ENCODE data around the gene PRRC2B.
"Not testable (repeated sequence)": the region's sequence is repeated elsewhere in the genome, so short reads cannot be mapped to it uniquely, and the experiment has no call there.

The PRRC2B gene

GRCh38 chr9:131434673-131435072 lies 40.8 kb downstream of the PRRC2B start:
- no peak for DNase-seq (ENCODE audit: low read depth, low spot score)

GRCh38 chr9:131436376-131436775 lies 42.5 kb downstream of the PRRC2B start:
- no peak for DNase-seq (ENCODE audit: low read depth, low spot score)

- DNase-seq (ENCODE audit: low read depth, low spot score) = peak; percentile 73
Measured at GRCh38 chr9:131436865-131437271, 43.0 kb downstream of the PRRC2B start.

- no peak for DNase-seq (ENCODE audit: low read depth, low spot score)
Measured at GRCh38 chr9:131438190-131438589, 44.3 kb downstream of the PRRC2B start.

- no peak for DNase-seq (ENCODE audit: low read depth, low spot score)
Measured at GRCh38 chr9:131439224-131439623, 45.3 kb downstream of the PRRC2B start.

GRCh38 chr9:131441441-131441840 lies 47.6 kb downstream of the PRRC2B start:
- no peak for DNase-seq (ENCODE audit: low read depth, low spot score)

GRCh38 chr9:131442351-131442750 lies 48.5 kb downstream of the PRRC2B start:
- DNase-seq (ENCODE audit: low read depth, low spot score) = no peak

- no peak for DNase-seq (ENCODE audit: low read depth, low spot score)
Measured at GRCh38 chr9:131443648-131444047, 49.8 kb downstream of the PRRC2B start.

GRCh38 chr9:131446276-131446675 lies 52.4 kb downstream of the PRRC2B start:
- DNase-seq (ENCODE audit: low read depth, low spot score) = no peak

- DNase-seq (ENCODE audit: low read depth, low spot score) = no peak
Measured at GRCh38 chr9:131447148-131447547, 53.3 kb downstream of the PRRC2B start.

- DNase-seq (ENCODE audit: low read depth, low spot score) = no peak
Measured at GRCh38 chr9:131447600-131447999, 53.7 kb downstream of the PRRC2B start.

GRCh38 chr9:131448818-131449217 lies 54.9 kb downstream of the PRRC2B start:
- no peak for DNase-seq (ENCODE audit: low read depth, low spot score)

- DNase-seq (ENCODE audit: low read depth, low spot score) = no peak
Measured at GRCh38 chr9:131449276-131449675, 55.4 kb downstream of the PRRC2B start.

GRCh38 chr9:131454028-131454427 lies 60.1 kb downstream of the PRRC2B start:
- no peak for DNase-seq (ENCODE audit: low read depth, low spot score)

GRCh38 chr9:131455655-131456054 lies 61.8 kb downstream of the PRRC2B start:
- DNase-seq (ENCODE audit: low read depth, low spot score) = not testable (repeated sequence)

GRCh38 chr9:131457746-131458145 lies 63.9 kb downstream of the PRRC2B start:
- no peak for DNase-seq (ENCODE audit: low read depth, low spot score)

GRCh38 chr9:131459056-131459455 lies 65.2 kb downstream of the PRRC2B start:
- no peak for DNase-seq (ENCODE audit: low read depth, low spot score)

GRCh38 chr9:131461166-131461565 lies 67.3 kb downstream of the PRRC2B start:
- no peak for DNase-seq (ENCODE audit: low read depth, low spot score)

- no peak for DNase-seq (ENCODE audit: low read depth, low spot score)
Measured at GRCh38 chr9:131464354-131465000, 70.6 kb downstream of the PRRC2B start.

- DNase-seq (ENCODE audit: low read depth, low spot score) = no peak
Measured at GRCh38 chr9:131465401-131465800, 71.5 kb downstream of the PRRC2B start.

- DNase-seq (ENCODE audit: low read depth, low spot score) = no peak
Measured at GRCh38 chr9:131467214-131467935, 73.5 kb downstream of the PRRC2B start.

GRCh38 chr9:131468031-131468430 lies 74.1 kb downstream of the PRRC2B start:
- no peak for DNase-seq (ENCODE audit: low read depth, low spot score)

GRCh38 chr9:131469356-131469755 lies 75.5 kb downstream of the PRRC2B start:
- no peak for DNase-seq (ENCODE audit: low read depth, low spot score)
